Mucosa of gallbladder (tissue), 1 donor: ENCODE results near the gene SLCO4A1. TPM values are rescaled to one million over a fixed set of nuclear protein-coding genes. Genes with fewer than 3 reads are reported as not detected.

ENCODE experiments used
- DNase-seq: peaks from one replicate; pipeline ENCODE4 v3.0.0-alpha.2; 2020; ENCODE audit warnings: low spot score
- total RNA-seq: library from RNA; stranded (reverse); gene quantifications from one replicate; pipeline ENCODE4 v1.2.1, GENCODE V29; 2021
- donor health status: DM: no; HTN: no; CAD: no.

Gene SLCO4A1
- total RNA-seq, 1 donor from 2014 or later: 5.9 TPM

- no peak for DNase-seq
These were observed 4.7 kb upstream of the SLCO4A1 start for GRCh38 chr20:62637521-62638054.

- no peak for DNase-seq
These were observed 4.2 kb upstream of the SLCO4A1 start for GRCh38 chr20:62638055-62638570.

- DNase-seq: no peak
These were observed 3.5 kb upstream of the SLCO4A1 start for GRCh38 chr20:62638679-62639406.

DNA sequence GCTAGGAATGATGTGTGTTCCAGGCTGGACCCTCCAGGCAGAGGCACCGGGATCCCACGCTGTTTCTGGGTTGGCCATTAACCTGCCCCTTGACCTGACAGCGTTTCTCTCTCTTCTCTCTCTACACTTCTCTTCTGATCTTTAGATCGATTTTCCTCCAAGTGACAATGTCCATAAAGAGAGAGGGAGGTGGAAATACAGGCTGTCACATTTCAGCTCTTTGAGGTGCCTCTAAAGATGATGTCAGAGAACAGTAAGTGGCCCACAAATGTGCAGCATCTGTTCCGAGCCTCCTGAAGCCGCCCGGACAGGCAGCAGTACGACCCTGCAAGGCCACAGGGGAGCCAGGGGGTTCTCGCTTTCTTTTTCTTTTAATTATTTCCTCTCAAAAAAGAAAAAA, 2.5 kb upstream of the SLCO4A1 start:
- no peak for DNase-seq

DNA sequence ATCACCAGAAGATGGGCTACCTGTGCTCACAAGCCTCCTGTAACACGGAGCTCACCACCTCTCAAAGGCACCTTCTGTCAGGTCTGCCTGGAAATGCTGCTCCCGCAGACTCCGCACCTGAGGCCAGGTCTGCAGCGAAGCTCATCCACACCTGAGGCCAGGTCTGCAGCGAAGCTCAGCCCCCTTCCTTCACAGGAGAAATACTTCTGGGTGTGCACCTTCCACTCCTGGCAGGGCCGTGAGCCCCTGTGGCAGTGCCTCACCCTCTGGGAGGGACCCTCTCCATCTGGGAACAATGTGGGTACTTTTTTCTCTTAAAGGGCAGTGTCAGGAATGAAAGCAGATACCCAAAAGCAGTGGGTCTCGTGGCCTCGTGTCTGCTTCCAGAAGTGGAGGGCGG, 1.4 kb upstream of the SLCO4A1 start:
- DNase-seq: no peak

- no peak for DNase-seq
These were observed 817 bp upstream of the SLCO4A1 start for GRCh38 chr20:62641321-62642050.

DNA sequence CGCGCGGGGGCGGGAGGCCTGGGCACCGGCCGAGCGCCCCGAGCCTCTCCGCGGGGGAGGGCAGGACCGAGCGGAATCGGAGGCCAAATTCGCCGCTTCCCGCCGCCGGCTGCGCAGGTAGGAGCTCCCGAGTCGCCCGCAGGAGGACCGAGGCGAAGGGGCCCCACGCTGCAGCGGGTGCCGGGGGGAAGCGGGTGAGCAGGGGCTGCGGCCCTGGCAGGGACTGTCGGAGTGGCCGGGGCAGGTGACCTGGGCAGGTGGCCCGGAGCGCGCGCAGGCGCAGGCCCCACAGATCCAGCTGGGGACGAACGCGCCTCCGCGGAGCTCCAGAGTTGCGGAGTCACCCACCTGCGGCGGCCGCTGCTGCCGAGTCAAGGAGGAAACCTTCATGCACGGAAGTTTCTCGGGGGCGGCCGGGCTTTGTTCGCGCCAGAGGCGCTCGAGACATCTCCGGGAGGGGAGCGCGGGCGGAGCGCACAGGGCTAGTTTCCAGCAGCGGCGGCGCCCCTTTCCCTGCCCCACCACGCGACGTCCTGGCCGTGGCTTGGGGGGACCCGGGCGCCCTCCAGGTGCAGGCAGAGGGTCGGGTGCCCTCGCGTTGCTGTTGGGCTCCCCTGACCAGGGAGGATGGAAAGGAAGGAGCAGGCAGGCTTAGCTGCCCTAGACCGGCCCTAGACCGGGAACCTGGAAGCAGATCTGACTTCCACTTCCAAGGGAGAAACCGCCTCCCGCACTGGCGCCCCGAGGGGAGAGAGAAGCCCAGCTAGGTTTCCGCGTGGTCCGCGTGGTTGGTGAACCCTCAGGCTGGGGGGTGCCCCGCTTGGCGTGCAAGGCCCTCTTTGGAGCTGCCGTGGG, 590 bp downstream of the SLCO4A1 start:
- no peak for DNase-seq

DNA sequence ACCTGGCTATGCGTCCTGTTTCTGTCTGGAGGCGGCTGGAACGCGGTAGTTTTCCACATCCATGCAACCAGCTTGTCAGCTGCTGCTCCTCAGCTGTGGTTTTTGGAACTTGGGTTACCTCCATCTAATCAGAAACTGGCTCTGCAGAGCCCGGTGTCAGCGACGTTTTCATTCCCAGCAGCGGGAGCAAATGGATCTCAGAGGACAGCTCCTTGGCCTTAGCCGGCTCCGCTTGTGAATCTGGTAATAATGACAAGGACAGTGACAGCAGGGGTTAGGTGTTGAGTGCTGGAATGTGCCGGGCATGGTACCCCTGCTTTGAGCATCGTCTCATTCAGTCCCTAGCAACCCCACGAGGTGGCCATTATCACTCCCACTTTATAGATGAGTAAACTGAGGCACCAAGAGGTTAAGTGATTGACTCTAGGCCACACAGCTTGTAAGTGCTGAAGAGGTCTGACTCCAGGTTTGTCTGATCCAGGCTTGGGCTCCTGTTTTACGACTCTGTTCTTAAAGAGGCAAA, 1.3 kb downstream of the SLCO4A1 start:
- no peak for DNase-seq

DNA sequence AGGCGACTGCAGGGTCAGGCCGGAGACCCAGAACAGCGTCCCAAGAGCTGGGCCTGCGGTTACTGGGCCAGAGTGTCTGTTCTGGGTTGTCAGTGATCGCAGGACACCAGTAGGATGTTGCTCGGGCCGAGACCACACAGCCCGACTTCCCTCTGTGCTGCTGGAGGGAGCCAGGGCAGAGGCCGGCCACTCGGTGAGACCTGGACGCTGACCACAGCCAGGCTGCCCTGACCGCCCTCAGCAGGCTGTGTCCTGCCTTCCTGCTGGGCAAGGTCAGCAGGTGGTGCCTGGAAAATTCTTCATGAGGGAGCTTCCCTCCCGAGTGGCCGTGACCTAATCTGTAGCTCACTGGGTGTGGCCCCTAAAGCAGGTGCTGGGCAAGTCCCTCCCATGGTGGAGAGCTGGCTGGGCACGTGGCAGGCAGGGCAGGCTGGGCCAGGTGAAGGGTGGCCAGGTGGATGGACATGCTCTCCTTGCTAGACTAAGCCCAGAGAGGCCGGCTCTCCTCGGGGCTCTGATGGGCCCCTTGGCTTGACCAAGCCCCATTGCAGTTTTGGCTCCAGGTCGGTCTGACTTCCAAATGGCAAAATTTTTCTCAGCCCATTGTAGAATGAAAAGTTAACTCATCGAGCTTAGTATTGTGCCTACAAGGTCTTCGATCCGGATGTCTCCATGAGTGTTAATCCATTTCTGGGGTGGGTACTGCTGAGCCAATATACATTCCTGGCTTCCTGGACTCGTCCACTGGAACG, 1.9 kb downstream of the SLCO4A1 start:
- DNase-seq: no peak

DNA sequence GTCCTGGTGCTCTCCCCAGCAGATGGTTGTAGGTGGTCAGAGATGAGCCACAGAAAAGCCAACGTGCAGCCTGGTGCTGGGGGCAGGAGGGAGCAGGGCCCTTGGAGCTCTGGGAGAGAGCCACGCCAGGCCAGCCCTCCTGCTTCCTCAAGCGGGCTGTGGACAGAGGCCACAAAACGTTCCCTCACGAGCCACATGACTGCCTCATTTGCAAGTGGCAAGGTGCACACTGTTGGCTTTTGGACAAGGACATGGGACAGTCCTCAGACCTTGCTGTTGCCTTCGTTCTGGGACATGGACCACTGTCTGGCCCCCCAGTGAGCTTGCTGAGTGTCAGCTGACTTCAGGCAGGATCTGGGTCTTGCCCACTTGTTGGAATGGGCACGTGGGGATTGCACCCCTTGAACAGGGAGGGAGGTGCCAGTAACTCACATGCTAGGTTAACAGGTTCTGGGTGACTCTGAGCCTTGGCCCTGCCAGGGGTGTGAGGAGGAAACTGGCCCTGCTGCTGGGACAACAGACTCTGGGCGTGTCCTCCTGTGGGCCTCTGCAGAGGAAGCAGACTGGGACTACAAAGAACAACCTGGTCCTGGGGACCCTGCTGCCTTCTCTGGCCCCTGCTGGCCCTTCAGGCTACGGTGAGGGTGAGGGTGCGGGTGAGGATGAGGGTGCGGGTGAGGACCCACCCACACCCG, 2.6 kb downstream of the SLCO4A1 start:
- DNase-seq: no peak

DNA sequence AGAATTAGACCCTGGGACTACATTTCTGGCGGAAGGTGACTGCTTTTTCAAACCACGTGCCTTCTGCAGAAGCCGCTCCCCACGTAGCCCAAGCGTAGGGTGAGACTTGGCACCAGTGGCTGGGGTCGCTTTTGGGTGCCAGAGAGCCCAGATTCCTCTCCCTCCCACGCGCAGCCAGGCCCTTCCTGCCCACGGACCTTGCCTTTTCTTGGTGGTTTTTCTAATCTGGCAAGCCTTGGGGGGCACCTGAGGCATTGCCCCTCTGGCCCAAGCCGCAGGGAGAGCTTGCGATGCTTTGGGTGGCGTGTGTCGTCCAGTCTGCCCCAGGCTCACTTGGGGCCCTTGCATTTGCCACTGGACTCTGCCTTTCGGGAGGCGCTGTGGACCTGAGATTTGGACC, 3.3 kb downstream of the SLCO4A1 start:
- no peak for DNase-seq

GRCh38 chr20:62646851-62647520, 4.7 kb downstream of the SLCO4A1 start:
- DNase-seq: peak; percentile 59

DNA sequence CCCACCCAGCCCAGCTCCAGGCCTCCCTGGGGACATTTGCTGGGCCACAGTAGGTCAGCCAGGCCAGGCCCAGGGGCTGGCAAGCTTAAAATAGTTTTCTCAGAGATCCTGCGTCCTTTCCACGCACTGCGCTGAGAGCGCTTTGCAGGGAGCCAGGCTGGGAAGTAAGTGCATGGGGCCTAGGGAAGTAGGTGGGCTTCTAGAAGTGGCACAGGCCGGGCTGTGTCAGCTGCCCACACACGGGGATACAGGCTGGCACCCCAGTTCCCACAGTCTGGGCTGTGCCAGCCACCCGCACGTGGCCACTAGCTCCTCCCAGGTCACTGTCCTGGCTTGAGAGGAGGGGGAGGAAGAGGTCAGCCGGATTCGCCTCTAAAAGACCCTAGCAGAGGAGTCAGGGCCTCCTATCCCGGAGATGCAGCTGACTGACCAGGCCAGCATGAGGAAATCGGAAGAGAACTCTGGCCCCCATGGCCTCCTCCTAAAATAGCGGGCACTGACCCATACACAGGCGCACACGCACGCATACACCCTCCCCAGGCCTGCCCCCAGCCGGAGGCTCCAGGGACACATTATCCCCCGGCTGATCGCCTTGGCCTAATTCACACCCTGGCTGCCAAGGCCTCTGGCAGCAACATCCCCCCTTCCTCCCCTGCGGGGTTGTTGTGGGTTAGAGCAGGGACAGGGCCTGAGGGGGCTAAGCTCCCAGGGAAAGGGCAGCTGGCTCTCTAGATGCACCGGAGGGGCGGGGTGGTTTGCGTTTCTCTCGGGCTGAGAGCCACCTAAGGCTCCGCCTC, 5.4 kb downstream of the SLCO4A1 start:
- DNase-seq: no peak

DNA sequence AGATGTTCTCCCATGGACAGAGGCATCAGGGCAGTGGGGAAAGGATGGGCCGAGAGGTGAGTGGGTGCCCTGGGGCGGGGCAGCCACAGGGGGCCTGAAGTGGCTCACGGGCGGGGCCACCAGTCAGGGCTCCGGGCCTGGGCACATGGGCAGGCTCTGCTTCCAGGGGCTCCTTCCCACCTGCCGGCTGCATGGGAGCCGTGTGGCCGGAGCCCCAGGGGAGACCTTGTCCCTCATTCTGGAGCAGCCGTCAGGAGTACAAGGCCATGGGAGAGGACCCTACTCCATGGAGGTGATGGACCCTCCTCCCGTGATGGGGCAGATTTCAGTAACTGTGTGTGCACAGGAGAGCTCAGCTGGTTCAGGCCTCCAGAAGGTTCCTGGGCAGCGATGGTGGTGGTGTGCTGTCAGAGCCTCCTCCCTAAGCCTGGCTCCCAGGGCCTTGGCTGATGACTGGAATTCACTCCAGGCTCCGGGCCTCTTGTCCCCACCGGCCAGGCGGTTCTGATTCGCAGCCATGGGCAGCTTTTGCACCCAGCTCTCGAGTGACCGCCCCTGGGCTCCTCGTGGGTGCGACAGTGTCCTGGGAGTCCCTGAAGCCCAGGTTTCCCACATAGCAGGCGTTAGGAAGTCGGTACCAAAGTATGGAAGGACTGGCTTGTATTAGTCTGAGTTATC, 6.2 kb downstream of the SLCO4A1 start:
- DNase-seq: no peak

DNA sequence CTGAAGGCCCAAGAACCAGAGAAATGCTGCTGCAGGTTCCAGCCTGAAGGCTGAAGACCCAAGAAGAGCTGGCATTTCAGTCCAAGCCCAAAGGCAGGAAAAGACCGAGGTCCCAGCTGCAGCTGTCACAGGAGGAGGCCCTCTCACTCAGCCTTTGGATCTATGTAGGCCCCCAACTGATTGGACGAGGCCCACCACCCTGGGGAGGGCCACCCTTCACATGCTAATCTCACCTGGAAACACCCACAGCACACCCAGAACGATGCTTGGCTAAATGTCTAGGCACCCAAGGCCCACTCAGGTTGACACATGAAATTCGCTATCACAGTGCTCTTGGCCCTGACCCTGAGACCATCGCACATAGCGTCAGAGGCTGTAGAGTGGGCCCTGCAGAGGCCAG, 6.8 kb downstream of the SLCO4A1 start:
- DNase-seq: no peak

DNA sequence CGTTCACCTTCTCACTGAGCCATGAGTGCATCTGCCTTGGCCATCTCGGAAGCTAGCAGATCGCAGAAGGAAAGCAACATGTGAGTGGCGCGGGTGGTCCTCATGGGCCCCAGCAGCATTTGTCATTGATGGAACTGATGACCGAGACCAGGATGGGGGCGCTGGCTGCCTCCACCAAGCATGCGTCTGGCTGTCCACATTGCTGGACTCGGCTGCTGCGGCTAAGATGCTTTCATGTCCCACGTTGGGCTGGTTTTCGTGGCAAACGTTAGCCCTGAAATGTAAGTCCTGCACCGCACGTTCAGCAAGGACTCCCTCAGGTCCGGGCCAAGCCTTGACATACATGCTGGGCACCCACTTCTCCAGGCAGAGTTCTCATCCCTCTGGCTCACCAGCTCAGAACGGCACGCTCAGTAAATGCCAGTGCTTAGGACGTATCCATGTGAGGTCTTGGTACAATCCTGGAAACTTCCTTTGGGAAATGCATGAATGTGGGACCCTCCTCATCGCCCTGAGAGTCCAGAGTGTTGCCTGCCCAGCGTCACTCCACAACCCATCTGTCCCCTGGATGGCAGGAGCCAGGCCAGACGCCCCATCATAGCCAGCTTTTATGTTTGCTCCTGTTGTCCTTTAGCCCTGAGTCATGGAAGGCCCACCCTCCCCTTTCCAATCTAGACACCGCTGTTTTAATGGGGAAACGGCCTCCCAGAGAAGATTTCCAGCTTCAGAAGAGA, 8.4 kb downstream of the SLCO4A1 start:
- DNase-seq: no peak

GRCh38 chr20:62651285-62652021, 9.2 kb downstream of the SLCO4A1 start:
- DNase-seq: peak; percentile 81
